Esophagus squamous epithelium (tissue), 4 donors: ENCODE measurements around the gene IQCH.

Source experiments
- POLR2A ChIP-seq, 4 donors: fragments of 450-650 bp; IDR thresholded peaks; one replicate each; pipeline ENCODE4 v1.6.1; 2017; ENCODE audit warnings: antibody characterized with exemption in 4 of 4, mild to moderate bottlenecking in 4 of 4, moderate library complexity in 3 of 4
- TF ChIP-seq, protein P1 (sequence below), 6 experiments: fragments of 450-650 bp in 4 of 6; fragments of 200-600 bp in 2 of 6; sonication (generic) in 2 of 6; IDR thresholded peaks; one replicate each; pipeline ENCODE4 v1.5.1; 2016 to 2019; ENCODE audit warnings: antibody characterized with exemption in 6 of 6, mild to moderate bottlenecking in 4 of 6, moderate library complexity in 4 of 6

- TF ChIP-seq POLR2A (IDR thresholded peaks at IDR 0.05), result no peak
- TF ChIP-seq, protein P1, sequence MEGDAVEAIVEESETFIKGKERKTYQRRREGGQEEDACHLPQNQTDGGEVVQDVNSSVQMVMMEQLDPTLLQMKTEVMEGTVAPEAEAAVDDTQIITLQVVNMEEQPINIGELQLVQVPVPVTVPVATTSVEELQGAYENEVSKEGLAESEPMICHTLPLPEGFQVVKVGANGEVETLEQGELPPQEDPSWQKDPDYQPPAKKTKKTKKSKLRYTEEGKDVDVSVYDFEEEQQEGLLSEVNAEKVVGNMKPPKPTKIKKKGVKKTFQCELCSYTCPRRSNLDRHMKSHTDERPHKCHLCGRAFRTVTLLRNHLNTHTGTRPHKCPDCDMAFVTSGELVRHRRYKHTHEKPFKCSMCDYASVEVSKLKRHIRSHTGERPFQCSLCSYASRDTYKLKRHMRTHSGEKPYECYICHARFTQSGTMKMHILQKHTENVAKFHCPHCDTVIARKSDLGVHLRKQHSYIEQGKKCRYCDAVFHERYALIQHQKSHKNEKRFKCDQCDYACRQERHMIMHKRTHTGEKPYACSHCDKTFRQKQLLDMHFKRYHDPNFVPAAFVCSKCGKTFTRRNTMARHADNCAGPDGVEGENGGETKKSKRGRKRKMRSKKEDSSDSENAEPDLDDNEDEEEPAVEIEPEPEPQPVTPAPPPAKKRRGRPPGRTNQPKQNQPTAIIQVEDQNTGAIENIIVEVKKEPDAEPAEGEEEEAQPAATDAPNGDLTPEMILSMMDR (IDR thresholded peaks at IDR 0.05), result no peak
Observed at GRCh38 chr15:67300266-67301025, 45.9 kb downstream of the IQCH start.
